Choroid plexus epithelial cell (primary cell): ENCODE measurements around the gene STK10.

Experiments used
- DNase-seq: peaks from one replicate; pipeline ENCODE4 v3.0.0-alpha.2; 2010; ENCODE audit warnings: low read depth
- H3K4me3 ChIP-seq: 2 replicates; pipeline ENCODE4 v1.5.1; 2011; ENCODE audit warnings: low read depth, mild to moderate bottlenecking, control low read depth, low read length, moderate library complexity
- TF ChIP-seq, protein P1 (sequence below): conservative IDR thresholded peaks from 2 replicates; pipeline ENCODE4 v1.5.1; 2011; ENCODE audit warnings: low read depth, mild to moderate bottlenecking, control low read depth, inconsistent platforms, low read length, moderate library complexity

STK10 gene

DNA sequence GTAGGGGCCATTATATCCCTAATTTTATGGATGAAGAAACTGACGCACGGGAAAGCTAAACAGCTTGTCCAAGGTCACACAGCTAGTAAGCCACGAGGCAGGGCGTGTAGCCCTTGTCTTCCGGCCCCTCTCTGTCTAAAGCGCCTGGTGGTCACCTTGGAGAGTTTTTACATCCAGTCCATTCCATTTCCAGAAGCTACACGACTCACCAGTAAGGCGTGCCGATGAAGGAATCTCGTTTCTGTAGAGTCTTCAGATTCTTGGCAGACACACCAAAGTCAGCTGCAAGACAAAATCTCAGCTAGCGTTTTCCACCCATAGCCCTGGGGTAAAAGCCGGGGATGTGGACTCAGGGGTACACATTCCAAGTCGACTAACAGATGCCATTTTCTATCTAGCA is 80.5 kb downstream of the STK10 start:
- peak; percentile 89 for DNase-seq
- no peak overlapping the region for H3K4me3 ChIP-seq

DNA sequence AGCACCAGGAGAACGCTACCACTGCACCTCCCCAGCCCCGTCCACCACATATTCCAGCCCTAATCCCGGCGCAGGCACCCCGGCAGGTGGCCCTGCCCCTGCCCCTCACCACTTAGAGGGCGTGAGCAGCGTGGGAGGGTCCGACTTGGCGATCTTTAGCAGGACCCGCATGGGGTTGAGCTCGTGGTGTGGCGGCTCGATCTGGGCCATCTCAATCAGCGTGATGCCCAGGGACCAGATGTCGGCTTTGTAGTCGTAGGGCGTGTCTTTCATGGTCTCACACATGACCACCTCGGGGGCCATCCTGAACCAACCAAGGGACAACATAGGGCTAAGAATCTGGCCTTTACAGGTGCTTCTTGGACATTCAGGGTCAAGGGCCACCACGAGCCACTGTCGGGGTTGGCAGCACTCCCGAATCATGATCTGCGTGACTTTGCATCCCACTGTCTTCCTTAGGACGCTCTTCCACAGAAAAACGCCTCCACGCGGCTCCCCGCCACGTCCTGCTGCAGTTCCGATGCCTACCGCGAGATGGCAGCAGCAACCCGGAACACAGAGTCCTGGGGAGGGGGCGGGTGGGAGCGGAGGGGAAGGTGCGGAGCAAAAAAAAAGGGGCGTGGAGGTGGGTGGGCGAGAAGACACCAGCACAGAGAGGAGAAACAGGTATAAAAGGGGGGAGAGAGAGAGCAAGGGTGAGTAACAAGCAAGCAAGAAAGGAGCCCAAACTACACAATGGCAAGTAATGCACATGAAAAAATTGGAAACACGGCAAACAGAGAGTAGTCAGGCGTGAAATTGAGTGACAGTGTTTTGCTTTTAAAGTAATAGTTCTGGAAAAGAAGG is 81.3 kb downstream of the STK10 start:
- H3K4me3 ChIP-seq = peak overlapping the region; percentile 35
- no peak for DNase-seq
- TF ChIP-seq, protein P1, sequence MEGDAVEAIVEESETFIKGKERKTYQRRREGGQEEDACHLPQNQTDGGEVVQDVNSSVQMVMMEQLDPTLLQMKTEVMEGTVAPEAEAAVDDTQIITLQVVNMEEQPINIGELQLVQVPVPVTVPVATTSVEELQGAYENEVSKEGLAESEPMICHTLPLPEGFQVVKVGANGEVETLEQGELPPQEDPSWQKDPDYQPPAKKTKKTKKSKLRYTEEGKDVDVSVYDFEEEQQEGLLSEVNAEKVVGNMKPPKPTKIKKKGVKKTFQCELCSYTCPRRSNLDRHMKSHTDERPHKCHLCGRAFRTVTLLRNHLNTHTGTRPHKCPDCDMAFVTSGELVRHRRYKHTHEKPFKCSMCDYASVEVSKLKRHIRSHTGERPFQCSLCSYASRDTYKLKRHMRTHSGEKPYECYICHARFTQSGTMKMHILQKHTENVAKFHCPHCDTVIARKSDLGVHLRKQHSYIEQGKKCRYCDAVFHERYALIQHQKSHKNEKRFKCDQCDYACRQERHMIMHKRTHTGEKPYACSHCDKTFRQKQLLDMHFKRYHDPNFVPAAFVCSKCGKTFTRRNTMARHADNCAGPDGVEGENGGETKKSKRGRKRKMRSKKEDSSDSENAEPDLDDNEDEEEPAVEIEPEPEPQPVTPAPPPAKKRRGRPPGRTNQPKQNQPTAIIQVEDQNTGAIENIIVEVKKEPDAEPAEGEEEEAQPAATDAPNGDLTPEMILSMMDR = peak; percentile 95

More for the DNA sequence above, 80.5 kb downstream of the STK10 start:
- TF ChIP-seq, protein P1 = peak; percentile 30

GRCh38 chr5:172105811-172106210 is 82.2 kb downstream of the STK10 start:
- H3K4me3 ChIP-seq = no peak overlapping the region
- no peak for DNase-seq
- TF ChIP-seq, protein P1 = no peak

DNA sequence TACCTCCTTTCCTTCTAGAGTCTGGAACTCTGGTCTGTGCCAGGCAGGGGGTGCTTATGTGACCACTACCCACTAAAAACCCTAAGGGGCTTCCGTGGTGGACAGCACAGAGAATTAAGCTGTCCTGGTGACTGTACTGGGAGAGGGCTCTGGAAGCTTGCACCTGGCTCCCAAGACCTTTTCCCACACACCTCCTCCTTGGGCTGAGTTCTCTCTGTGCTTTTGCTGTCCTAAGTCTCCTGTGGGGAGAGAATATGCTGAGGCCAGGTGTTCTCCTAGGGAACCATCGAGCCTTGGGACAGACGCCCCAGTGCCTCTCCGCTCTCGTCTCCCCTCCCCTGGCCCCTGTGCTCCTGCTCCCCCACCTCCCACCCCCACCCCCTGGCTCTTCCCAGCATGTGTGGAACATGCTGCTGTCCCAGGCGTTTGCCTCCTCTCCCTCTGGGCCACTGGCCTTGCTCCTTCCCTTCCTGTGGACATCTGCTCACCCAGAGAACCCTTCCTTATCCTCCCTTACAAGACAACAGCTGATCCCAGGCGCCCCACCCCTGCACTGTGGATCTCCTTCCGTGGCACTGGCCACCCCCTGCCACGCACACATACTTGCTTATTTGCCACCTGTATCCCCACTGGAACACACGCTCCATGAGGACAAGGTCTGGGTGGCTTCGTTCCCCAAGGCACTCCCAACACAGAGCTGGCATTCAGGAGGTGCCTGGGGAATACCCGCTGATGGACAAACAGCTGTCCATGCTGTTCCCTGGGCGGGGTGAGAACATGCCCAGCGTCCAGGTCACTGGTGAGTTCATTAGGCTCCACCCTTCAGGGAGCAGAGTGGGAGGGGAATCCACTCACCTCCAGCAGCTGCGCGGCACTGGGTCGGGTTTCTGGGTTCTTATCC is 83.0 kb downstream of the STK10 start:
- H3K4me3 ChIP-seq = no peak overlapping the region
- DNase-seq = no peak
- TF ChIP-seq, protein P1 = no peak

DNA sequence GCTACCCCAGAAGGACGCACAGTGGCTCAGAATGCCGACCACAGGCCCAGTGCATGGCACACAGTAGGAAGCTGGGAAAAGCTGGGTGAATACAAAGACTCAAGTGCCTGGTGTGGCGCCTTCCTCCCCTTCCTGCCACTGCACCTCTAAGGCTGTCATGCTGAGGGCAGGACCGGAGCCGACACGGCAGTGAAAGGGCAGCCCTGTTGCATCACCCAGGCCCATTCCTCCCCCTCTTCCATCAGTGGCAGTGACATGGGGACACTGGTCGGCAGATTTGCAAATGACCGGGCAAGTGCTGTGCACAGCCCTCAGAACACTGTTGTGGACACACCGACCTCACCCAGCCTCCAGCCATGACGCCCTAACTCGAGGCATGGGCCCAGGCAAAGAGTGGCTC is 84.0 kb downstream of the STK10 start:
- TF ChIP-seq, protein P1 = no peak
- DNase-seq = no peak
- no peak overlapping the region for H3K4me3 ChIP-seq

DNA sequence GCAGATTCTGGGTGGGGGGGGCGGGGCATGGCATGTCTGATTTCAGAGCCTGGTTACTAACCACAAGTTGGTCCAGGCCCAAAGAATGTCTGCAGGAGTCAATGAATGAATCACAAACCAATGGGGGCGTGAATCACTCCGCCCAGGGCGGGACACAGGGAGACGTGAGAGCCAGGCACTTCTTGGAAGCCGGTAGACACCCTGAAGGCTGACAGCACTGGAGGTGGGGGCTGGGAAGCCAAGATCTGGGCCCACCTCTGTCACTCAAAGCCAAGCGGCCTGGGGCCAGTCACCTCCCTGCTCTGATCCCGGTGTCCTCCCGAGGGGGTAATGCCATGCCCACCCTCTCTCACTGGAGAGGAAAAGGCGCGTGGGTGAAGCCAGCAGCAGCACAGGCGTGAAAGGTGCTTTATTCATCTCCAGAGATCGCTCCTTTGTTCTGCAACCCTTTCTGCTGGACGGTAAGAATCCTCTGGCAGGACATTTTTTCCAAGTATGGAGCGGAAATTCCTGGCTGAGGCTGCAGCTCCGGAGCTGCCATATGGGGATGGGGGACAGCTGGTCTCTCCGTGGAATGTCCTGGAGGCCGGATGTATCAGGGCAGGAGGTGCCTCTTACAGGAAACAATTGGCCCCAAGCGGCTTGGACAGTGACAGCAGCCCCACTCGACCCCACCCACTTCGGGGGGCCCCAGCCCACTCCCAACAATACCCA is 85.0 kb downstream of the STK10 start:
- TF ChIP-seq, protein P1 = no peak
- peak overlapping the region; percentile 44 for H3K4me3 ChIP-seq
- peak; percentile 98 for DNase-seq
